Right lobe of liver (tissue), 6 donors: ENCODE data around the gene TCEANC2. TPM values are rescaled to one million over a fixed set of nuclear protein-coding genes. Genes with fewer than 3 reads are reported as not detected.
A peak's percentile ranks its signal among the peaks of the same experiment; 100 is the strongest.

Experiments
- ATAC-seq, 4 donors: fragments of 200-7000 bp; cut with Tn5 transposase; one replicate each; pipeline ENCODE4 v1.9.1; 2020; ENCODE audit warnings: mild to moderate bottlenecking in 4 of 4, moderate library complexity in 4 of 4
- DNase-seq, 3 donors: peaks; one replicate each; pipeline ENCODE4 v3.0.0-alpha.2; 2020
- H3K27ac ChIP-seq, 3 donors: fragments of 200-600 bp; one replicate each; pipeline ENCODE4 v1.8.0; 2022
- H3K27me3 ChIP-seq, 2 donors: fragments of 200-600 bp; one replicate each; pipeline ENCODE4 v1.8.0; 2022
- H3K36me3 ChIP-seq, 4 donors: fragments of 200-600 bp; sonication (generic) in 1 of 4; one replicate each; pipeline versions ENCODE4 v1.5.1 to v1.8.0; 2017 to 2022; ENCODE audit warnings: control low read depth in 1 of 4
- H3K4me1 ChIP-seq, 4 donors: fragments of 200-600 bp; sonication (generic) in 1 of 4; one replicate each; pipeline versions ENCODE4 v1.5.1 to v1.8.0; 2017 to 2022; ENCODE audit warnings: control low read depth in 1 of 4
- H3K4me3 ChIP-seq, 3 donors: fragments of 200-600 bp; one replicate each; pipeline ENCODE4 v1.8.0; 2022
- H3K9me3 ChIP-seq, 4 donors: fragments of 200-600 bp; sonication (generic) in 1 of 4; one replicate each; pipeline versions ENCODE4 v1.5.1 to v1.8.0; 2017 to 2022; ENCODE audit warnings: control low read depth in 1 of 4
- CTCF ChIP-seq, 4 donors: fragments of 200-600 bp in 3 of 4; fragments of 450-650 bp in 1 of 4; IDR thresholded peaks; one replicate each; pipeline versions ENCODE4 v1.5.1 to v1.8.0; 2016 to 2022; ENCODE audit warnings: antibody characterized with exemption in 4 of 4, mild to moderate bottlenecking in 2 of 4
- POLR2A ChIP-seq: fragments of 450-650 bp; IDR thresholded peaks from one replicate; pipeline ENCODE4 v1.6.1; 2017; ENCODE audit warnings: antibody characterized with exemption, mild to moderate bottlenecking
- WGBS: methylation state at CpG from one replicate; pipeline ENCODE4 v1.1.6; 2018; ENCODE audit warnings: low coverage, low lambda C conversion rate; ENCODE audit not compliant: insufficient coverage; ENCODE audit errors: missing lambda C conversion rate; 5-methylcytosine and 5-hydroxymethylcytosine counted together
- intact Hi-C, 2 donors: fragments of 100-400 bp; cut with DNase I; formaldehyde crosslinking; loops; one replicate each; pipeline versions ENCODE4 v1.11.2 to v1.14.1; 2022
- total RNA-seq, 6 experiments: library from RNA; depleted of rRNA in 2 of 6; stranded (reverse); fragments of >200 nt in 2 of 6; fragmentation: NEBNext Ultra II Directional in 3 of 6; extraction: Animal tissue kit (Norgen Biotek cat#: 25700) in 3 of 6; gene quantifications; one replicate each; pipeline versions ENCODE4 v1.1.0 to v1.2.4, GENCODE V29; 2016 to 2023
- donor health status: DM: no; HTN: yes; CAD: no.
- donor health status: DM: no; HTN: no; CAD: no.
- donor health status: DM: no; HTN: no; CAD: no.
- donor health status: DM: no; HTN: yes; CAD: no.
- donor health status: DM: no; HTN: yes; CAD: no.

The TCEANC2 gene
- total RNA-seq, 6 experiments from 2014 or later, result 1.2 to 2.9 (median 1.8) TPM

- intact Hi-C loops, result no loop called here
- TF ChIP-seq POLR2A, result no peak
- no peak for TF ChIP-seq CTCF (IDR thresholded peaks at IDR 0.05)
- Histone ChIP-seq H3K27me3 (no peaks in the 10 kb centered on the region), H3K36me3 (no peaks in the 10 kb centered on the region), H3K9me3 (no peaks in the 10 kb centered on the region), H3K4me3 (no peak overlapping the region), H3K27ac (no peak overlapping the region), H3K4me1 (peaks cover 0 to 12% (median 0%) of the 10 kb centered on the region in 4 donors)
- WGBS, result 80% methylated on average over 5 of the region's 9 CpGs
- ATAC-seq, result no peak
- peak in 1 of 3 donors; percentile 25 for DNase-seq
Measured at GRCh38 chr1:54011316-54012007, 41.9 kb upstream of the TCEANC2 start.

GRCh38 chr1:54012008-54012325, 41.4 kb upstream of the TCEANC2 start:
- Histone ChIP-seq H3K4me1 (peaks cover 0 to 17% (median 0%) of the 10 kb centered on the region in 4 donors), H3K27ac (no peak overlapping the region), H3K4me3 (no peak overlapping the region), H3K36me3 (no peaks in the 10 kb centered on the region), H3K27me3 (no peaks in the 10 kb centered on the region), H3K9me3 (no peaks in the 10 kb centered on the region)
- intact Hi-C loops, result no loop called here
- no peak for ATAC-seq
- WGBS, result no CpG with 5 or more reads among the region's 9 CpGs
- TF ChIP-seq POLR2A, result no peak
- TF ChIP-seq CTCF (IDR thresholded peaks at IDR 0.05), result no peak
- peak in 1 of 3 donors; percentile 35 for DNase-seq

GRCh38 chr1:54012863-54013262, 40.5 kb upstream of the TCEANC2 start:
- intact Hi-C loops, result no loop called here
- no peak for TF ChIP-seq POLR2A
- no peak for TF ChIP-seq CTCF (IDR thresholded peaks at IDR 0.05)
- 69% methylated on average over 5 of the region's 8 CpGs for WGBS
- Histone ChIP-seq H3K27ac (no peak overlapping the region), H3K4me1 (peaks cover 0 to 19% (median 0%) of the 10 kb centered on the region in 4 donors), H3K27me3 (no peaks in the 10 kb centered on the region), H3K9me3 (no peaks in the 10 kb centered on the region), H3K36me3 (no peaks in the 10 kb centered on the region), H3K4me3 (no peak overlapping the region)
- ATAC-seq (no peak), DNase-seq (peak in 1 of 3 donors; percentile 14)

- WGBS, result 50% methylated on average over 4 of the region's 8 CpGs
- H3K36me3 ChIP-seq, result no peaks in the 10 kb centered on the region
- intact Hi-C loops, result no loop called here
- DNase-seq (peak in 1 of 3 donors; percentile 44), ATAC-seq (no peak)
- H3K4me3 ChIP-seq, result no peak overlapping the region
- no peak overlapping the region for H3K27ac ChIP-seq
- no peaks in the 10 kb centered on the region for H3K9me3 ChIP-seq
- no peaks in the 10 kb centered on the region for H3K27me3 ChIP-seq
- TF ChIP-seq CTCF (IDR thresholded peaks at IDR 0.05) (no peak), POLR2A (no peak)
- H3K4me1 ChIP-seq, result peaks cover 0 to 19% (median 0%) of the 10 kb centered on the region in 4 donors
Measured at GRCh38 chr1:54013393-54014008, 39.9 kb upstream of the TCEANC2 start.
